Measurements from ENCODE around the gene FRAS1.

Gene FRAS1

GRCh38 chr4:78070731-78071282 lies 13.7 kb downstream of the FRAS1 start:
- TF ChIP-seq, protein P1, sequence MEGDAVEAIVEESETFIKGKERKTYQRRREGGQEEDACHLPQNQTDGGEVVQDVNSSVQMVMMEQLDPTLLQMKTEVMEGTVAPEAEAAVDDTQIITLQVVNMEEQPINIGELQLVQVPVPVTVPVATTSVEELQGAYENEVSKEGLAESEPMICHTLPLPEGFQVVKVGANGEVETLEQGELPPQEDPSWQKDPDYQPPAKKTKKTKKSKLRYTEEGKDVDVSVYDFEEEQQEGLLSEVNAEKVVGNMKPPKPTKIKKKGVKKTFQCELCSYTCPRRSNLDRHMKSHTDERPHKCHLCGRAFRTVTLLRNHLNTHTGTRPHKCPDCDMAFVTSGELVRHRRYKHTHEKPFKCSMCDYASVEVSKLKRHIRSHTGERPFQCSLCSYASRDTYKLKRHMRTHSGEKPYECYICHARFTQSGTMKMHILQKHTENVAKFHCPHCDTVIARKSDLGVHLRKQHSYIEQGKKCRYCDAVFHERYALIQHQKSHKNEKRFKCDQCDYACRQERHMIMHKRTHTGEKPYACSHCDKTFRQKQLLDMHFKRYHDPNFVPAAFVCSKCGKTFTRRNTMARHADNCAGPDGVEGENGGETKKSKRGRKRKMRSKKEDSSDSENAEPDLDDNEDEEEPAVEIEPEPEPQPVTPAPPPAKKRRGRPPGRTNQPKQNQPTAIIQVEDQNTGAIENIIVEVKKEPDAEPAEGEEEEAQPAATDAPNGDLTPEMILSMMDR (IDR thresholded peaks at IDR 0.05; ENCODE audit: low read depth, low read length) = no peak
- no peak overlapping the region for H3K4me3 ChIP-seq (ENCODE audit: low read depth, low read length)

DNA sequence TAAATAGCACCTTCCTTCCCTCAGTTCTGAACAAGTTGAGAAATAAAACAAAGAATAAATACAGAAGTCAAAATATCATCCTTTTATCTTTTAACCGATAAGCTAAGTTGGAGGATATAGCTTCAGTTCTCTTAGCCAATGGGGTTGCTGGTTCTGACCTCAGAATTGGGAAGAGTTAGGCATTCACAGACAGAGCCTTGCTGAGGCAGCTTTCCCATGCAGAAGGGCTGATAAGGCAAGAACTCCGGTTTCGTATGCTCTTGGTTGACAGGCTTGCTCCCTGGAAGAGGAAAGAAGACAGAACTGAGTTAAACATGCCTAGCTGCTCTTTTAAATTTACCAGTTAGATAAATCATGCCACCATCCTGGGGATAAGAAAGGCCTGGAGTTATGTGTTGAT lies 17.6 kb downstream of the FRAS1 start:
- no peak overlapping the region for H3K4me3 ChIP-seq (ENCODE audit: low read depth, low read length)
- TF ChIP-seq, protein P1 (IDR thresholded peaks at IDR 0.05; ENCODE audit: low read depth, low read length) = no peak

- TF ChIP-seq, protein P1 (IDR thresholded peaks at IDR 0.05; ENCODE audit: low read depth, low read length) = no peak
- H3K4me3 ChIP-seq (ENCODE audit: low read depth, low read length) = no peak overlapping the region
Measured at GRCh38 chr4:78075986-78076385, 18.9 kb downstream of the FRAS1 start.

GRCh38 chr4:78078101-78078500 lies 21.0 kb downstream of the FRAS1 start:
- TF ChIP-seq, protein P1 (IDR thresholded peaks at IDR 0.05; ENCODE audit: low read depth, low read length) = no peak
- no peak overlapping the region for H3K4me3 ChIP-seq (ENCODE audit: low read depth, low read length)

- TF ChIP-seq, protein P1 (IDR thresholded peaks at IDR 0.05; ENCODE audit: low read depth, low read length) = no peak
- H3K4me3 ChIP-seq (ENCODE audit: low read depth, low read length) = no peak overlapping the region
Measured at GRCh38 chr4:78079726-78080430, 22.8 kb downstream of the FRAS1 start.

DNA sequence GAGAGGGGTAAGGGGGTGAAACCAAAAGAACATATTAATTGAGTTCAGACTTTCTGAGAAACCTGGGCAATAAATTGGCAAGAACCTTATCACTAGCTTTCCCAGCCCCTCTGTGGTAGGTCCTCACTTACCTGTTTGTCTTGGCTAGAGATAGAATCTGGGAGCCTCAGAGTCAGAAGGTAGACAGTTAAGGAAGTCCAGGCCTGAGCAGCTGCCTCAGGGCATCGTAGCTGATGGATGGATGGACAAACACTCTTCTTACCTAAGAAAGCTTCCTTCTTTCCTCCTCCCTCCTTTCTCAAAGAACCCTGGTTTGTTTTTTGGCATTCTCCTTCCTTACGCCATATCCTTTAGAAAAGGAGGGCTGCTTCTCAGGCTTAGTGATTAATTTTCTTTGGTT lies 24.4 kb downstream of the FRAS1 start:
- TF ChIP-seq, protein P1 (IDR thresholded peaks at IDR 0.05; ENCODE audit: low read depth, low read length) = no peak

DNA sequence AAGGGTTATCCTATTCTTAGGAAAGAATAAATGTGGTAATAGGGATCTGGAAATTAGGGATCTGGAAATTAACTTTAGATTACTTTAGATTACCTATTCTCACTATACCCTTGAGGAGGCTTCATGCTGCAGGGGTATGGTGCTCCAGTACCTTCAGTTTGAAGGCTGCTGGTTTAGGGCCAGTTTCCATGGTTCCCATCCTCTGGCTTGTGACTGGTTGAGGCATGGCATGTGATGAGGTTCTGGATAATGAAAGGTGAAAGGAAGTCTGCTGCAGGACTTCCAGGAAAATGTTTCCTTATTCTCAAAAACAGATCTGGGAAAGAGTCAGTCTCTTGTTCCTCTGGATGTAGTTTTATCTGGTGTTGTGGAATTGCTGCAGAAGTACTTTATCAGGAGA lies 25.9 kb downstream of the FRAS1 start:
- TF ChIP-seq, protein P1 (IDR thresholded peaks at IDR 0.05; ENCODE audit: low read depth, low read length) = no peak
- H3K4me3 ChIP-seq (ENCODE audit: low read depth, low read length) = no peak overlapping the region

More for the DNA sequence above, 24.4 kb downstream of the FRAS1 start:
- H3K4me3 ChIP-seq (ENCODE audit: low read depth, low read length) = no peak overlapping the region
